Aortic smooth muscle cell (primary cell): Measurements from ENCODE around the gene PDAP1. TPM values are rescaled to one million over a fixed set of nuclear protein-coding genes. Genes with fewer than 3 reads are reported as not detected.

ENCODE experiments used
- total RNA-seq: library from RNA; depleted of rRNA; stranded (reverse); fragments of >200 nt; gene quantifications from 2 replicates; pipeline ENCODE4 v1.2.3, GENCODE V29; 2014

Gene PDAP1
- total RNA-seq, result 45.3 and 47.7 TPM in 2 replicates

GRCh38 chr7:99408379-99409191, at the start of gene PDAP1, which contains the start of gene BUD31:
TSS of gene PDAP1 (minus strand) at chr7:99408597. CDS start at chr7:99408548, 49 bp downstream.
TSS of gene BUD31 (plus strand) at chr7:99408969. CDS start at chr7:99411093, 2,124 bp downstream.

GRCh38 chr7:99438573-99439480, 30.4 kb upstream of the PDAP1 start, which contains the start of the genes CPSF4 and PTCD1:
TSS of gene CPSF4 (plus strand) at chr7:99438943. CDS start at chr7:99439083, 140 bp downstream.
TSS of gene PTCD1 (minus strand) at chr7:99438798. CDS start at chr7:99435242, 3,556 bp downstream.

DNA sequence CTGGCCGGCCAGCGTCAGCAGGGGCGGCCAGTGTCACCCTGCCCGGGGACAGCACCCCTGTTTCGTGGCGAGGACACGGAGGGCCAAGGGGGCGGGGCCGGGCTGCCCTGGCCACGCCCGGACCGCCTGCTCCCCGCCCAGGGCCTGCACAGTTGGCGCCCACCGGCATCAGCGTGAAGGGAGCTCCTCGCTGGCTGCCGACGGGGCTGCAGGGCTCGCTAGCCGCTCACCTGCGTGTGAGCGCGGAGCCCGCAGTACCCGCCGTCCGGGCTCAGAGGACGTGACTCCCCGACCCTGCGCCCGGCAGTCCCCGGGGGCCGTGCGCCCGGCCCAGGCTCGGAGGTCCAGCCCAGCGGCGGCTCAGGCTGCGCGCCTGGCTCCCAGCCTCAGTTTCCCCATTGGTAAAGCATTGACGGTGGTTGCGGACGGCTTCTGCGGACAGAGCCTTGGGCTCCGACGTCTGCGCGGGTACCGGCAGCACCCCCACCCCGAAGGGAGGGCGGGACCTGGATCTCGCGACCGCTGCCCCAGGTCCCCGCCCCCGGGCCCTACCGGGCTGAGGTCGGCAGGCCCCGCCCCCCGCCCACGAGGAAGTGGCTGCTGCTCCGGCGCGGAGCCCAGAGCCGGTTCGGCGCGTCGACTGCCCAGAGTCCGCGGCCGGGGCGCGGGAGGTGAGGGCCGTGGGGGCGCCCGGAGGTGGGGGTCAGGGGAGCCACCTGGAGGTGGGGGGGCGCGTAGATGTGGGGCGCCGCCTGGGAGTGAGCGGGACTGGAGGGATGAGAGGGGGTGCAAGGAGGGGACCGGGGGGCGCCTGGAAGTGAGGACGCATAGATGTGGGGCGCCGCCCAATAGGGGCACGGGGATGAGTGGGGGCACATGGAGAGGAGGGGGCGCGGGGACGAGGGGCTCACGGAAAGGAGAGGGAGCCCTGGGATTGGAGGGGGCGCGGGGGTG, 34.0 kb downstream of the PDAP1 start, which contains the start of gene ARPC1B:
Gene ARPC1B (plus strand): TSS at position 620 of the 954 bp plus-strand sequence. CDS start 10,985 bp downstream, outside the sequence.

Other genes starting within 250 kb of the PDAP1 start
- not detected in 2 replicates for gene KPNA7, start 200.5 kb downstream of the PDAP1 start, total RNA-seq
- not detected in 2 replicates for gene MYH16, start 135.8 kb downstream of the PDAP1 start, total RNA-seq
- gene ARPC1A, start 82.7 kb downstream of the PDAP1 start, total RNA-seq, result 241 and 242 TPM in 2 replicates
- 818 and 938 TPM in 2 replicates for gene ARPC1B, start 33.9 kb downstream of the PDAP1 start, total RNA-seq
- gene BUD31, start 372 bp upstream of the PDAP1 start, total RNA-seq, result 153 and 167 TPM in 2 replicates
- 5.0 and 6.7 TPM in 2 replicates for gene PTCD1, start 30.2 kb upstream of the PDAP1 start, total RNA-seq
- gene CPSF4, start 30.3 kb upstream of the PDAP1 start, total RNA-seq, result 17.2 and 18.4 TPM in 2 replicates
- gene ATP5MF, start 57.6 kb upstream of the PDAP1 start, total RNA-seq, result 310 and 525 TPM in 2 replicates
- 5.3 and 7.2 TPM in 2 replicates for gene ZNF789, start 64.3 kb upstream of the PDAP1 start, total RNA-seq
- gene ZNF394, start 91.7 kb upstream of the PDAP1 start, total RNA-seq, result 26.2 TPM in 2 replicates
- 11.6 and 11.8 TPM in 2 replicates for gene ZKSCAN5, start 96.1 kb upstream of the PDAP1 start, total RNA-seq
- 4.8 and 5.2 TPM in 2 replicates for gene FAM200A, start 143.5 kb upstream of the PDAP1 start, total RNA-seq
- gene ZNF655, start 150.0 kb upstream of the PDAP1 start, total RNA-seq, result 44.4 and 51.4 TPM in 2 replicates
- gene TMEM225B, start 189.7 kb upstream of the PDAP1 start, total RNA-seq, result 0.62 and 2.4 TPM in 2 replicates
- gene ZSCAN25, start 208.3 kb upstream of the PDAP1 start, total RNA-seq, result 8.8 and 10.3 TPM in 2 replicates